Smooth muscle cell (in vitro differentiated cells): ENCODE measurements around the gene LARGE2. TPM values are rescaled to one million over a fixed set of nuclear protein-coding genes. Genes with fewer than 3 reads are reported as not detected.

Experiments used
- DNase-seq: peaks from one replicate; lab custom pipeline; 2025; ENCODE audit not compliant: unreplicated experiment; lab: John Stamatoyannopoulos, UW
- H2AFZ ChIP-seq: fragments of 200-600 bp; sonication (generic); 2 replicates; pipeline ENCODE4 v1.6.0; 2016; ENCODE audit warnings: antibody characterized with exemption, low read depth, mild to moderate bottlenecking
- H3F3A ChIP-seq: fragments of 200-600 bp; sonication (generic); 2 replicates; pipeline ENCODE4 v1.6.0; 2017; ENCODE audit warnings: antibody characterized with exemption, low read depth
- H3K27ac ChIP-seq: fragments of 200-600 bp; sonication (generic); 2 replicates; pipeline ENCODE4 v1.5.1; 2016; ENCODE audit warnings: low read depth, mild to moderate bottlenecking
- H3K27me3 ChIP-seq: fragments of 200-600 bp; sonication (generic); 2 replicates; pipeline ENCODE4 v1.6.1; 2016; ENCODE audit warnings: low read depth, mild to moderate bottlenecking
- H3K36me3 ChIP-seq: fragments of 200-600 bp; sonication (generic); 2 replicates; pipeline ENCODE4 v1.5.1; 2016; ENCODE audit warnings: low read depth
- H3K4me1 ChIP-seq: fragments of 200-600 bp; sonication (generic); 2 replicates; pipeline ENCODE4 v1.5.1; 2016; ENCODE audit warnings: low read depth
- H3K4me2 ChIP-seq: fragments of 200-600 bp; sonication (generic); 2 replicates; pipeline ENCODE4 v1.6.0; 2016; ENCODE audit warnings: mild to moderate bottlenecking
- H3K4me3 ChIP-seq: fragments of 200-600 bp; sonication (generic); 2 replicates; pipeline ENCODE4 v1.5.1; 2016; ENCODE audit warnings: mild to moderate bottlenecking
- H3K79me2 ChIP-seq: fragments of 200-600 bp; sonication (generic); 2 replicates; pipeline ENCODE4 v1.6.0; 2016; ENCODE audit warnings: low read depth, mild to moderate bottlenecking
- H3K9ac ChIP-seq: fragments of 200-600 bp; sonication (generic); 2 replicates; pipeline ENCODE4 v1.6.0; 2016; ENCODE audit warnings: low read depth
- H3K9me3 ChIP-seq: fragments of 200-600 bp; sonication (generic); replicated peaks from 2 replicates; pipeline ENCODE4 v1.5.1; 2016; ENCODE audit warnings: low read depth
- H4K20me1 ChIP-seq: fragments of 200-600 bp; sonication (generic); 2 replicates; pipeline ENCODE4 v1.6.0; 2016; ENCODE audit warnings: low read depth
- CTCF ChIP-seq: fragments of 200-600 bp; sonication (generic); IDR thresholded peaks from 2 replicates; pipeline ENCODE4 v1.5.1; 2017; ENCODE audit warnings: borderline replicate concordance, mild to moderate bottlenecking, antibody characterized with exemption; ENCODE audit not compliant: insufficient read depth, poor library complexity, severe bottlenecking
- WGBS: methylation state at CpG from one replicate; pipeline ENCODE4 v1.1.7; 2016; ENCODE audit warnings: low lambda C conversion rate; 5-methylcytosine and 5-hydroxymethylcytosine counted together
- polyA plus RNA-seq: library from polyadenylated mRNA; unstranded; fragments of >200 nt; fragmentation: Nextera tagmentation; extraction: Ambion mirVana; gene quantifications from 2 replicates; pipeline ENCODE4 v1.2.1, GENCODE V29; 2016
- total RNA-seq: library from RNA; depleted of rRNA; stranded (reverse); fragments of >200 nt; gene quantifications from 2 replicates; pipeline ENCODE4 v1.2.3, GENCODE V29; 2014

Gene LARGE2
- total and polyA plus RNA-seq, 2 experiments from 2014 or later = 0.40 to 0.46 TPM

- H3K9me3 ChIP-seq = no peaks in the 10 kb centered on the region
- H3F3A ChIP-seq = no peaks in the 10 kb centered on the region
- H2AFZ ChIP-seq = no peak overlapping the region
- H3K4me2 ChIP-seq = no peak overlapping the region
- no peaks in the 10 kb centered on the region for H4K20me1 ChIP-seq
- no peaks in the 10 kb centered on the region for H3K27me3 ChIP-seq
- no peak overlapping the region for H3K4me3 ChIP-seq
- H3K36me3 ChIP-seq = peaks cover 7% of the 10 kb centered on the region
- no peak overlapping the region for H3K9ac ChIP-seq
- no peak for DNase-seq
- no peak overlapping the region for H3K27ac ChIP-seq
- H3K4me1 ChIP-seq = no peaks in the 10 kb centered on the region
- no peaks in the 10 kb centered on the region for H3K79me2 ChIP-seq
- WGBS = 92% methylated on average over 8 of the region's 8 CpGs
- TF ChIP-seq CTCF = no peak
Measured at GRCh38 chr11:45930951-45931570, 8.6 kb downstream of the LARGE2 start.

- 96% methylated on average over 9 of the region's 10 CpGs for WGBS
- H3K4me3 ChIP-seq = no peak overlapping the region
- no peaks in the 10 kb centered on the region for H3K9me3 ChIP-seq
- peaks cover 7% of the 10 kb centered on the region for H3K36me3 ChIP-seq
- H4K20me1 ChIP-seq = no peaks in the 10 kb centered on the region
- no peaks in the 10 kb centered on the region for H3K27me3 ChIP-seq
- no peak overlapping the region for H3K27ac ChIP-seq
- H3K4me2 ChIP-seq = no peak overlapping the region
- H3K79me2 ChIP-seq = no peaks in the 10 kb centered on the region
- no peaks in the 10 kb centered on the region for H3F3A ChIP-seq
- H3K4me1 ChIP-seq = no peaks in the 10 kb centered on the region
- no peak for DNase-seq
- H3K9ac ChIP-seq = no peak overlapping the region
- no peak for TF ChIP-seq CTCF
- H2AFZ ChIP-seq = no peak overlapping the region
Measured at GRCh38 chr11:45931739-45932138, 9.3 kb downstream of the LARGE2 start.

GRCh38 chr11:45932217-45932616 is 9.8 kb downstream of the LARGE2 start:
- Histone ChIP-seq H3K27ac (no peak overlapping the region), H3K4me2 (no peak overlapping the region), H3K4me3 (no peak overlapping the region), H3K4me1 (no peaks in the 10 kb centered on the region), H3F3A (no peaks in the 10 kb centered on the region), H4K20me1 (no peaks in the 10 kb centered on the region), H2AFZ (no peak overlapping the region), H3K36me3 (peaks cover 7% of the 10 kb centered on the region), H3K79me2 (no peaks in the 10 kb centered on the region), H3K9ac (no peak overlapping the region), H3K9me3 (no peaks in the 10 kb centered on the region), H3K27me3 (no peaks in the 10 kb centered on the region)
- WGBS = 97% methylated on average over 8 of the region's 8 CpGs
- no peak for DNase-seq
- no peak for TF ChIP-seq CTCF
